Right cardiac atrium (tissue), 5 donors: Measurements from ENCODE around the gene SSH2. TPM values are rescaled to one million over a fixed set of nuclear protein-coding genes. Genes with fewer than 3 reads are reported as not detected.

Source experiments
- ATAC-seq, 2 donors: fragments of 200-7000 bp; cut with Tn5 transposase; one replicate each; pipeline versions ENCODE4 v1.8.0 to v1.9.1; 2020; ENCODE audit warnings: moderate library complexity in 2 of 2, mild to moderate bottlenecking in 1 of 2
- DNase-seq, 3 donors: peaks; one replicate each; pipeline ENCODE4 v3.0.0-alpha.2; 2020
- H3K27ac ChIP-seq: one replicate; pipeline ENCODE4 v1.5.1; 2013; ENCODE audit warnings: mild to moderate bottlenecking, low read length, control low read depth, moderate library complexity
- H3K27me3 ChIP-seq: one replicate; pipeline ENCODE4 v1.6.1; 2013; ENCODE audit not compliant: control insufficient read depth, insufficient read depth
- H3K4me1 ChIP-seq: one replicate; pipeline ENCODE4 v1.6.1; 2013; ENCODE audit warnings: low read length; ENCODE audit not compliant: control insufficient read depth, insufficient read depth
- H3K4me3 ChIP-seq: one replicate; pipeline ENCODE4 v1.5.1; 2013; ENCODE audit warnings: low read length, control low read depth
- H3K9me3 ChIP-seq: one replicate; pipeline ENCODE4 v1.6.1; 2013; ENCODE audit warnings: low read length; ENCODE audit not compliant: control insufficient read depth
- WGBS: extraction: QIAGEN DNeasy Blood & Tissue Kit; methylation state at CpG from one replicate; pipeline ENCODE4 v1.1.7; 2013; 5-methylcytosine and 5-hydroxymethylcytosine counted together
- intact Hi-C, 4 donors: fragments of 100-400 bp; cut with DNase I; formaldehyde crosslinking; loops; one replicate each; pipeline versions ENCODE4 v1.11.0 to v1.14.0; 2022 to 2023
- polyA plus RNA-seq: library from polyadenylated mRNA; stranded (reverse); fragments of 200-250 nt; gene quantifications from one replicate; pipeline ENCODE4 v1.2.3, GENCODE V29; 2013
- total RNA-seq, 4 donors: library from RNA; stranded (reverse); fragmentation: NEBNext Ultra II Directional; extraction: Animal tissue kit (Norgen Biotek cat#: 25700); gene quantifications; one replicate each; pipeline ENCODE4 v1.2.1, GENCODE V29; 2021
- donor health status: healthy with polysubstance abuse.
- donor health status: DM: no; HTN: yes; CAD: no.
- donor health status: DM: no; HTN: no; CAD: no.
- donor health status: DM: no; HTN: yes; CAD: no; lungs with severe emphysema.
- donor health status: DM: yes; HTN: yes; CAD: no.

SSH2 gene
- total and polyA plus RNA-seq, 5 donors = 18.8 to 43.5 (median 37.5) TPM

DNA sequence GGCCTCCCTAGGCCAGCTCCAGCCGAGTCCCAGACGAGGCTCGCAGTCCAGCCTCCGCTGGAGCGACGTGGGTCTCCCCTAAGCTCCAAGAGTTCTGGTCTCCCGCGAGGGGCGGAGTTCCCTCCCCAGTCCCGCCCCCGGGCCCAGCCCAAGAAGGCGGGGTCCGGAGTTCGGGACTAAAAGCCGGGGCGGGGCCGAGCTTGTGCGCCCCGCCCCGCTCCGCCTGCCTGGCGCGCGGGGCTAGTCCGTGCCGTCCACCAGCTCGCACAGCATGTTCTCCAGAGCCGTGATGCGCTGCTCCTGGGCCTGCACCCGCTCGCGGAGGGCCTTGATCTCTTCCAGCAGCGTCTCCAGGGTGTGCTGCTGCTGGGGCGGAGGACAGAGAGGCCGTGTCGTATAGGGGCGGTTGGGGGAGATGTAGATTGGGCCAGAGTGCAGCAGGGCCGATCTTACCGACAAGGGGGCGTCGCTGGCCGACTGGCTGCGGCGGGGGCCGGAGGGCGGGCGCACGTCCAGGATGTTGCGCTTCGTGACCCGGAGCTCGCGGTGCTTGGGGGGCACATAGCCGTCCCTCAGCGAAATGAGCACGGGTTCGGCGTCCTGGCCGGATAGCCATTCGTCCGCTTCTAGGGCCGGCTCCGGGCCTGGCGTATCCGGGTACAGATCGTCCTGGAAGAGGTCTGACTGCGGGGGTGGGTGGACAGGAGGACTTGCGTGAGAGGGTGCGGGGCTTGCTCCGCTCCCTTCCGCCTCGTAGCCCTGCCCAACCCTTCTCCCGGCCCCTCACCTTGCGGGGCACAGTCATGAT is 314.3 kb downstream of the SSH2 start:
- Histone ChIP-seq H3K27ac (no peak overlapping the region), H3K9me3 (no peaks in the 10 kb centered on the region), H3K4me3 (peak overlapping the region; percentile 5), H3K4me1 (peaks cover 8% of the 10 kb centered on the region), H3K27me3 (no peaks in the 10 kb centered on the region)
- intact Hi-C loops = no loop called here
- 17% methylated on average over 74 of the region's 74 CpGs for WGBS
- ATAC-seq (peak; percentile 75 to 77), DNase-seq (peak; percentile 87 to 97 (median 94))

DNA sequence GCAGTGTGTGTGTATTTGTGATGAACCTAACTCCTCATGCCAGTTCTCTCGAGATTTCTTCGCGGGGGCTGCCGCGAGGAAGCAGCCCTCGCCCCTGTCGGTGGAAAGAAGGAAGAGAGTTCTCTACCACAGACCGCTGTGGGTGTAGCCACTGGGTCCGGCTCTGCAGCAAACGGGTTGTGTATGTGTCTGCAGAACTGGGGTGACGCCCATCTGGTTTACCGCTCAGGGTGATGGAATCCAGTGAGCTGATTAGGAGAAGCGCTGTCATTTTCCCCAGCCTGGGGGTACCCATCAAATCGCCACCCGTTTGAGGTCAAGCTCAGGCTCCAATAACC is 315.0 kb downstream of the SSH2 start:
- ATAC-seq (no peak), DNase-seq (peak; percentile 46 to 77 (median 71))
- 48% methylated on average over 15 of the region's 15 CpGs for WGBS
- H3K4me3 ChIP-seq = no peak overlapping the region
- no peaks in the 10 kb centered on the region for H3K9me3 ChIP-seq
- intact Hi-C loops = no loop called here
- H3K4me1 ChIP-seq = peaks cover 7% of the 10 kb centered on the region
- H3K27me3 ChIP-seq = no peaks in the 10 kb centered on the region
- no peak overlapping the region for H3K27ac ChIP-seq

DNA sequence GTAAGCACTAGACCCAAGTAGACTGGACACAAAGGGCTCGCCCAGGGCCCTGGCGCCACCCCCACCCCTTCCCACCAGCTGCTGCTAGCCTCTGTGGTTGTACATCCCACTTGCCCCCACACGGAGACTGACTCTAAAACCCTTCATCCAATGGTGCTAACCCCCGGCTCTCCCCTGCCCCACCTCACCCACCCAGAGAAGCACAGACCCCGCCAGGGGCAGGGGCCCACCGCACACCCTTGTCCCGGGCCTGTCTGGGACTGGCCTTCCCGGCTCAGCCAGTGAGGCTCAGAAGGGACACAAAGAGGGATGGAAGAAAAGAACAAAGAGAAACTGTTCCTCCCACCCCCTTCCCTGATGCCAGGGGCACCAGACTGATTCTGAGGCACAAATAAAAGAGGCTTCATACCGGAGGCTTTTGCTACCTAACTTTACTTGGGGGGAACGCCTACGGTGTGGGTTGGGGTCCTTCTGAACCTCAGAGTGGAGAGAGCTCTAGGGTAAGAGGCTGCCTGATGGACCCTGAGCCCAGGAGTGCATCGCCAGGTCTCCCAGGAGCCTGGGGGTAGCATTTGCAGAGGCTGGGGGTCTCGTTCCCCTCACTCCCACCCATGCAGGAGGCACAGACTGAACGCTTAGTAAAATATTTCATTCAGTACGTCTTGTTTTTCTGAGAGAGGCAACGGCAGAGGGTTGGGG is 315.5 kb downstream of the SSH2 start:
- Histone ChIP-seq H3K27me3 (no peaks in the 10 kb centered on the region), H3K4me3 (no peak overlapping the region), H3K4me1 (peaks cover 6% of the 10 kb centered on the region), H3K9me3 (no peaks in the 10 kb centered on the region), H3K27ac (no peak overlapping the region)
- intact Hi-C loops = no loop called here
- DNase-seq = peak in 2 of 3 donors; percentile 50 to 71
- ATAC-seq = no peak
- 71% methylated on average over 16 of the region's 16 CpGs for WGBS

DNA sequence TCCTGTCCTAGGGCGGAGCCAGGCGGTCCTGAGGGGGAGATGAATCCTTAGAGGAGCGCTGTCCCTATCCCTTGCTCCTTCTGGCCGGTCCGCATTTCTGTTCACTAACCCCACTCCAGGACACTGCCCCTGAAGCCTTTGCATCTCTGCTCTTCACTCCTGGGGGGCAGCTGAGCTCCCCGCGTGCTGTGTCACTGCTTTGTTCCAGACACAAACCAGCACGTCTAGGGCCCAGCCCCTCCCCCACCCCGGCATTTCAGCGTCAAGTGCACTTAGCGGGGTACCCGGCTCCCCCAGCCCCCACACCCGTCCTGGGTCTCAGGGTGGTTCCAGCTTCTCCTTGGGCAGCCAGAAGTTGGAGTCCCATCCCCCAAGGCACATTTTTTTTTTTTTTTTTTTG is 316.2 kb downstream of the SSH2 start:
- no peaks in the 10 kb centered on the region for H3K27me3 ChIP-seq
- DNase-seq = peak; percentile 45 to 79 (median 74)
- intact Hi-C loops = no loop called here
- no peak overlapping the region for H3K27ac ChIP-seq
- no peaks in the 10 kb centered on the region for H3K9me3 ChIP-seq
- H3K4me1 ChIP-seq = peaks cover 4% of the 10 kb centered on the region
- WGBS = 25% methylated on average over 13 of the region's 13 CpGs
- no peak overlapping the region for H3K4me3 ChIP-seq
- ATAC-seq = no peak

DNA sequence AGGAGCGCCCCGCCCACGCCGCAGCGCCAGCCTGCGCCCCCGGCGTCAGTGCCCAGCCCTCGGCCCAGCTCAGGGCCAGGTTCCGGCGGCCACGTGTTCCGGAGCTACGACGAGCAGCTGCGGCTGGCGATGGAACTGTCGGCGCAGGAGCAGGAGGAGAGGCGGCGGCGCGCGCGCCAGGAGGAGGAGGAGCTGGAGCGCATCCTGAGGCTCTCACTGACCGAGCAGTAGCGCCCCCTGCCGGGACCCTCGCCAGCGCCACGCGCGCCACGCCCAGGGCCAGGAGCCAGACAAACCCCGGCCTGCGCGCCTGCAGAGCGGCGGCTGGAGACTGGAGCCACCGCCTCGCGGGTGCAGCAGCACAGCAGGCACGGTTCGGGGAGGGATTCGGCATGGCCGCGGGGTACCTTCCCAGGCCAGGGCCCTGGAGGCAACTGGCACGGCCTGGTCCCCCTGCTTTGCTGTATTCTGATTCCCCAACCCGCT is 316.6 kb downstream of the SSH2 start:
- Histone ChIP-seq H3K27ac (no peak overlapping the region), H3K9me3 (no peaks in the 10 kb centered on the region), H3K4me1 (peaks cover 4% of the 10 kb centered on the region), H3K27me3 (no peaks in the 10 kb centered on the region), H3K4me3 (no peak overlapping the region)
- WGBS = 1% methylated on average over 50 of the region's 50 CpGs
- intact Hi-C loops = no loop called here
- ATAC-seq (peak; percentile 74 to 76), DNase-seq (peak; percentile 96 to 99 (median 99))

DNA sequence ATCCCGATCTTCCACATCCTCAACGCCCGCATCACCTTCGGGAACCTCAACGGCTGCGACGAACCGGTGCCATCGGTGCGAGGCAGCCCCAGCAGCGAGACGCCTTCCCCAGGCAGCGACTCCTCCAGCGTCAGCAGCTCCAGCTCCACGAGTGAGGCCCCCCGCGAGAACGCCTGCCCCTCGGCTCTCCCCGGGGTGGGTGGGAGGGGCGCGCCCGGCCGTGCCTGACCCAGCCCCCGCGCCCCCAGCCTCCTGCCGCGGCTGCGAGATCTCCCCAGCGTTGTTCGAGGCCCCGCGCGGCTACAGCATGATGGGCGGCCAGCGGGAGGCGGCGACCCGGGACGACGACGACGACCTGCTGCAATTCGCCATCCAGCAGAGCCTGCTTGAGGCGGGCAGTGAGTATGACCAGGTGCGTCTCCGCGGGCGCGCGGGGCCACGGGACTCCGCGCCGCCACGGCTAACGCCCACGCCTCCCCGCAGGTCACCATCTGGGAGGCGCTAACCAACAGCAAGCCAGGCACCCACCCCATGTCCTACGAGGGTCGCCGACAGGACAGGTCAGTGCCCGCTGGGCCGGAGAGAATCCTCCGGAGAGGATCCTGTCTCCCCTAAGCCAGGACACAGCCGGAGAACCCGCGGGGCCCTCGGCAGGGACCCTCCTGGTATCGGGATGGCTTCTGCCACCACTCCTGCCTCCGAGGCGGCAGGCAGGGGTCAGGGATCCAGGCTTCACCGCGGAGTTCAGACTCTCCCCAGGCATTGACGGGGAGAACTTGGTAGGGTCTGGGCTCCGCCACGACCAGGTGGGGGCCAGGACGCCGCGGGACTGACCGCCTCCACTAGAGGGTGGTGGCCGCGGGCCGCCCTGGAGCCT is 317.4 kb downstream of the SSH2 start:
- Histone ChIP-seq H3K4me3 (no peak overlapping the region), H3K27ac (no peak overlapping the region), H3K9me3 (no peaks in the 10 kb centered on the region), H3K4me1 (peaks cover 4% of the 10 kb centered on the region), H3K27me3 (no peaks in the 10 kb centered on the region)
- peak in 2 of 3 donors; percentile 64 to 74 for DNase-seq
- ATAC-seq = no peak
- 51% methylated on average over 85 of the region's 85 CpGs for WGBS
- intact Hi-C loops = no loop called here

DNA sequence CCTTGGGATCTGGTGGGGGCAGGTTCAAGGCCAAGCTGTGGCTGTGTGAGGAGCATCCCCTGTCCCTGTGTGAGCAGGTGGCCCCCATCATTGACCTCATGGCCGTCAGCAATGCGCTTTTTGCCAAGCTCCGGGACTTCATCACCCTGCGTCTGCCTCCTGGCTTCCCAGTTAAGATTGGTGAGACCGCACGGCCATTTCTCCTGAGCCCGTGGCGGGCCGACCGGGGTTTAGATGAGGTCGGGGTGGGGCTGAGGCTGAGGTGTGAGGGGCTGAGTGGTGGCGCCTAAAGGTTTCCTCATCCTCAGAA is 318.0 kb downstream of the SSH2 start:
- intact Hi-C loops = no loop called here
- peak in 1 of 3 donors; percentile 60 for DNase-seq
- WGBS = 92% methylated on average over 12 of the region's 12 CpGs
- Histone ChIP-seq H3K27me3 (no peaks in the 10 kb centered on the region), H3K9me3 (no peaks in the 10 kb centered on the region), H3K27ac (no peak overlapping the region), H3K4me3 (no peak overlapping the region), H3K4me1 (peaks cover 4% of the 10 kb centered on the region)
- ATAC-seq = no peak

DNA sequence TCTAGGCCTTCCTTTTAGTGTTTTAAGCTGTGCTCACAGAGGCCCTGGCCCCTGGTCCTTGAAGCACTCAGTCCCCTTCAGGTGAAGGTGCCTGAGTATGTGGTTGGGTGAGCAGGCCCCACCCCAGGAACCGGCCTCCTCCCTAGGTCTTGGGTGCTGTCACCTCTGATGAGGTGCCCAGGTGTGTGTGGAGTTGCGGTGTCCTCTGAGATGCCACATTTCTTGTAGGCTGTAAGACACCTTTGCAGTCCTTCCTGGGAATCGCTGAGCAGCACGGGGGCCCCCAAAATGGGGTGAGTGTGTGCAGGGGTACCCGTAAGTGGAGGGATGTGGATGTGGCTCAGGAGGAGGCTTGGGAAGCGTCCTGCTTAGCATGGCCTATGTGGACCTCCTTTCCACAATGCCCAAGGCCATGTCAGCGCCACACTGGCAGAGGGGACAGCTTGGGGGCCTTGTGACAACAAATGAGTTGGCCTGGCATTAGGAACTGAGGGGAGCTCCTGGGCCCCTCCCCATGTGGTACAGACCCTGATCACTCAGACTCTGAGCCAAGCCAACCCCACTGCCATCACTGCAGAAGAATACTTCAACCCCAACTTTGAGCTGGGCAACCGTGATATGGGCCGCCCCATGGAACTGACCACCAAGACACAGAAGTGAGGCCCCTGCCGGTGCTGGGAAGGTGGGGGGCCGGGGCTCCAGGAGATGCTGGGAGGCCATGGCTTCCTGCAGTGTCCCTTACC is 318.5 kb downstream of the SSH2 start:
- intact Hi-C loops = no loop called here
- ATAC-seq = no peak
- H3K27me3 ChIP-seq = no peaks in the 10 kb centered on the region
- no peak overlapping the region for H3K27ac ChIP-seq
- H3K4me1 ChIP-seq = peaks cover 4% of the 10 kb centered on the region
- H3K4me3 ChIP-seq = no peak overlapping the region
- no peaks in the 10 kb centered on the region for H3K9me3 ChIP-seq
- WGBS = 98% methylated on average over 11 of the region's 11 CpGs
- peak in 1 of 3 donors; percentile 40 for DNase-seq

DNA sequence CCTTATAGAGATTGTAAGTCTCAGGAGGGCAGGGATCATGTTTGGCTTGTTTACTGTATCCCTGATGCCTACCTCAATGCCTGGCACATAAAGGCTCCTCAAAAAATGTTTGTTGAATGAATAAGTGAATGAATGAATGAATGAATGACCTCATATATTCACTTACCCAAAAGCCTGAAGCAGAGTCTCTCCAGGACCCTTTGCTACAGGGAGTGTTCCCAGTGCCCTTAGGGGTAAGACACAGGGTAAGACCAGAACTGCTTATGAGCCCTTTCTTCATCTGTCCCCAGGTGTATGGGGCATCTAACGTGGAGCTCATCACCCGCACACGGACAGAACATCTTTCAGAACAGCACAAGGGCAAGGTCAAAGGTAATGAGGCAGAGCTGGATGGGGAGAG is 319.6 kb downstream of the SSH2 start:
- Histone ChIP-seq H3K9me3 (no peaks in the 10 kb centered on the region), H3K4me1 (peaks cover 4% of the 10 kb centered on the region), H3K27ac (no peak overlapping the region), H3K27me3 (no peaks in the 10 kb centered on the region), H3K4me3 (no peak overlapping the region)
- DNase-seq = no peak
- ATAC-seq = no peak
- intact Hi-C loops = no loop called here
- WGBS = 78% methylated on average over 3 of the region's 3 CpGs

DNA sequence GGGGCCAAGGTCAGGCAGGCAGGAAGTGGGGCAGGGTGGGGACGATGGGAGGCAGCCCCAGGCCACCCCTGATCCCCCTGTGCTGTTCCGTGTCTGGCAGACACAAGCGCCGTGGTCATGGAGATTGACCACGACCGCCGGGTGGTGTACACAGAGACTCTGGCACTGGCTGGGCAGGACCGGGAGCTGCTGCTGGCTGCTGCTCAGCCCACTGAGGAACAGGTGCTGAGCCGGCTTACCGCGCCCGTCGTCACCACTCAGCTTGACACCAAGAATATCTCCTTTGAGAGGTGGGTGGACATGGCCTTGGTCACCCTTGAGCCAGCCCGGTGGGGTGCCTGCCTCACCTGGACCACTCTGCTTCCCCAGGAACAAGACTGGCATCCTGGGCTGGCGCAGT is 321.0 kb downstream of the SSH2 start:
- ATAC-seq (no peak), DNase-seq (peak in 1 of 3 donors; percentile 57)
- no peak overlapping the region for H3K27ac ChIP-seq

More for the DNA sequence above, 321.0 kb downstream of the SSH2 start:
- Histone ChIP-seq H3K4me3 (no peak overlapping the region), H3K27me3 (no peaks in the 10 kb centered on the region), H3K4me1 (peaks cover 4% of the 10 kb centered on the region), H3K9me3 (no peaks in the 10 kb centered on the region)
- intact Hi-C loops = no loop called here
- 85% methylated on average over 15 of the region's 15 CpGs for WGBS
